OCI-LY7 (cell line): ENCODE results near the gene EXO1. TPM values are rescaled to one million over a fixed set of nuclear protein-coding genes. Genes with fewer than 3 reads are reported as not detected.

Source experiments
- BruUV-seq: library from RNA; stranded (reverse); fragments of 400-500 nt; replicated peaks from 2 replicates; lab custom pipeline; 2021; lab: Mats Ljungman, UMichigan
- CTCF ChIA-PET: fragments of 300-600 bp; sonication (Branson Sonifier 250); formaldehyde crosslinking; loops from one replicate; lab custom pipeline; 2022; ENCODE audit warnings: antibody characterized with exemption; ENCODE audit not compliant: unreplicated experiment; lab: Charles Lee
- POLR2A ChIA-PET: fragments of 300-600 bp; sonication (Branson Sonifier 250); formaldehyde crosslinking; loops from one replicate; lab custom pipeline; 2022; ENCODE audit warnings: antibody characterized with exemption; lab: Charles Lee
- DNase-seq: peaks from one replicate; pipeline ENCODE4 v3.0.0-alpha.2; 2015; ENCODE audit warnings: low spot score
- H2AFZ ChIP-seq: fragments of 200-600 bp; sonication (generic), shearing (Covaris generic); 2 replicates; pipeline ENCODE4 v1.6.1; 2014; ENCODE audit warnings: mild to moderate bottlenecking, antibody characterized with exemption, low read length, moderate library complexity
- H3K27ac ChIP-seq: fragments of 200-600 bp; sonication (generic); 2 replicates; pipeline ENCODE4 v1.5.1; 2014; ENCODE audit warnings: mixed run types, low read depth, mild to moderate bottlenecking, moderate library complexity, low read length, inconsistent platforms; ENCODE audit not compliant: poor library complexity, severe bottlenecking
- H3K36me3 ChIP-seq: fragments of 200-600 bp; sonication (generic); 2 replicates; pipeline ENCODE4 v1.6.1; 2014; ENCODE audit warnings: mild to moderate bottlenecking, antibody characterized with exemption, low read length, moderate library complexity, mixed read lengths; ENCODE audit not compliant: insufficient read depth
- H3K4me1 ChIP-seq: fragments of 200-600 bp; sonication (generic); 2 replicates; pipeline ENCODE4 v1.5.1; 2014; ENCODE audit warnings: mild to moderate bottlenecking, low read length; ENCODE audit not compliant: insufficient read depth, poor library complexity, severe bottlenecking
- H3K4me2 ChIP-seq: fragments of 200-600 bp; sonication (generic); 2 replicates; pipeline ENCODE4 v1.6.1; 2014; ENCODE audit warnings: mild to moderate bottlenecking, low read length
- H3K4me3 ChIP-seq: fragments of 200-600 bp; sonication (generic); 2 replicates; pipeline ENCODE4 v1.5.1; 2014; ENCODE audit warnings: mild to moderate bottlenecking, low read depth, low read length; ENCODE audit not compliant: poor library complexity, severe bottlenecking
- H3K79me2 ChIP-seq: fragments of 200-600 bp; sonication (generic); 2 replicates; pipeline ENCODE4 v1.6.1; 2016; ENCODE audit warnings: low read depth, mild to moderate bottlenecking, low read length, moderate library complexity, mixed read lengths; ENCODE audit not compliant: insufficient read depth
- H3K9me2 ChIP-seq: fragments of 200-600 bp; sonication (generic); 2 replicates; pipeline ENCODE4 v1.6.1; 2016; ENCODE audit warnings: mild to moderate bottlenecking, low read length, mixed read lengths; ENCODE audit not compliant: insufficient read depth
- H3K9me3 ChIP-seq: fragments of 200-600 bp; sonication (generic); 2 replicates; pipeline ENCODE4 v1.6.1; 2014; ENCODE audit warnings: mild to moderate bottlenecking, mixed run types, low read length, mixed read lengths
- H4K20me1 ChIP-seq: fragments of 200-600 bp; sonication (generic); 2 replicates; pipeline ENCODE4 v1.6.1; 2014; ENCODE audit warnings: mild to moderate bottlenecking, antibody characterized with exemption, low read length, moderate library complexity, mixed read lengths; ENCODE audit not compliant: insufficient read depth
- EZH2phosphoT487 ChIP-seq: fragments of 200-600 bp; sonication (generic); IDR thresholded peaks from 2 replicates; pipeline ENCODE4 v1.6.1; 2018; ENCODE audit warnings: low read depth, borderline replicate concordance, mild to moderate bottlenecking, mixed run types, antibody characterized with exemption, low read length, moderate library complexity, mixed read lengths
- intact Hi-C: fragments of 100-400 bp; cut with micrococcal nuclease; formaldehyde crosslinking; loops from one replicate; pipeline ENCODE4 v1.10.0; 2022; ENCODE audit not compliant: unreplicated experiment
- total RNA-seq, 2 experiments: library from RNA; depleted of rRNA in 1 of 2; stranded (reverse); fragments of >200 nt in 1 of 2; shearing (Covaris generic) in 1 of 2; gene quantifications; 2 replicates each; pipeline ENCODE4 v1.2.3, GENCODE V29; 2014 to 2022
- TF ChIP-seq, protein P1 (sequence below): fragments of 200-600 bp; sonication (generic); conservative IDR thresholded peaks from 2 replicates; pipeline ENCODE4 v1.5.1; 2014; ENCODE audit warnings: mild to moderate bottlenecking, antibody characterized with exemption, low read length, moderate library complexity, mixed read lengths

EXO1 gene
- total RNA-seq, 2 experiments from 2014 or later, result 60.3 to 66.3 TPM

- ChIA-PET POLR2A (no interaction called here), CTCF (no interaction called here)
- H3K4me2 ChIP-seq, result no peak overlapping the region
- H3K36me3 ChIP-seq, result peaks cover 98% of the 10 kb centered on the region
- H3K79me2 ChIP-seq, result peaks cover 43% of the 10 kb centered on the region
- peaks cover 6% of the 10 kb centered on the region; the same call in 1 of the 2 replicates for H4K20me1 ChIP-seq
- H3K9me2 ChIP-seq, result no peaks in the 10 kb centered on the region
- no peaks in the 10 kb centered on the region for H3K9me3 ChIP-seq
- no peak for DNase-seq
- BruUV-seq, result no TSS peak
- H2AFZ ChIP-seq, result no peak overlapping the region
- H3K4me1 ChIP-seq, result no peaks in the 10 kb centered on the region
- intact Hi-C loops, result no loop called here
- no peak overlapping the region for H3K4me3 ChIP-seq
- TF ChIP-seq, protein P1, sequence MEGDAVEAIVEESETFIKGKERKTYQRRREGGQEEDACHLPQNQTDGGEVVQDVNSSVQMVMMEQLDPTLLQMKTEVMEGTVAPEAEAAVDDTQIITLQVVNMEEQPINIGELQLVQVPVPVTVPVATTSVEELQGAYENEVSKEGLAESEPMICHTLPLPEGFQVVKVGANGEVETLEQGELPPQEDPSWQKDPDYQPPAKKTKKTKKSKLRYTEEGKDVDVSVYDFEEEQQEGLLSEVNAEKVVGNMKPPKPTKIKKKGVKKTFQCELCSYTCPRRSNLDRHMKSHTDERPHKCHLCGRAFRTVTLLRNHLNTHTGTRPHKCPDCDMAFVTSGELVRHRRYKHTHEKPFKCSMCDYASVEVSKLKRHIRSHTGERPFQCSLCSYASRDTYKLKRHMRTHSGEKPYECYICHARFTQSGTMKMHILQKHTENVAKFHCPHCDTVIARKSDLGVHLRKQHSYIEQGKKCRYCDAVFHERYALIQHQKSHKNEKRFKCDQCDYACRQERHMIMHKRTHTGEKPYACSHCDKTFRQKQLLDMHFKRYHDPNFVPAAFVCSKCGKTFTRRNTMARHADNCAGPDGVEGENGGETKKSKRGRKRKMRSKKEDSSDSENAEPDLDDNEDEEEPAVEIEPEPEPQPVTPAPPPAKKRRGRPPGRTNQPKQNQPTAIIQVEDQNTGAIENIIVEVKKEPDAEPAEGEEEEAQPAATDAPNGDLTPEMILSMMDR, result no peak
- TF ChIP-seq EZH2phosphoT487, result no peak
- H3K27ac ChIP-seq, result no peak overlapping the region
These were observed 35.2 kb downstream of the EXO1 start for GRCh38 chr1:241883159-241883558.

DNA sequence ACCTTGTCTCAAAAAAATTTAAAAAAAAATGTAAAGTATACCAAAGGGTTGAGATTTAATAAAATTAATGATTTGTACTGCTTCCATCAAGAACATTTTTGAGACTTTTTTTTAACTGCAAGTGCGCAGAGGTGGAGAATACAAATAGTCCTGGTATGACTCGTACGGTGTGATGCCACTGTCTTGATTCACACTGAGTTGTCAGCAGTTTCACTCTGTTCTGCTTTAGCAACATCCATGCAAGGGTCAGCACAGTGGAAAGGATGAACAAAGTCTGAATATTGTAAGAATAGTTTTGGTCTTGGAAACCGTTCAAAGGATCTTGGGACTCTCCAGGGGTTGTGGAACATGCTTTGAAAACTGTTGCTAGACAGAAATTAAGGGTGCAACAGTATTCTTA lies 40.2 kb downstream of the EXO1 start:
- no TSS peak for BruUV-seq
- CTCF ChIA-PET, result no interaction called here
- peaks cover 95% of the 10 kb centered on the region for H3K36me3 ChIP-seq

DNA sequence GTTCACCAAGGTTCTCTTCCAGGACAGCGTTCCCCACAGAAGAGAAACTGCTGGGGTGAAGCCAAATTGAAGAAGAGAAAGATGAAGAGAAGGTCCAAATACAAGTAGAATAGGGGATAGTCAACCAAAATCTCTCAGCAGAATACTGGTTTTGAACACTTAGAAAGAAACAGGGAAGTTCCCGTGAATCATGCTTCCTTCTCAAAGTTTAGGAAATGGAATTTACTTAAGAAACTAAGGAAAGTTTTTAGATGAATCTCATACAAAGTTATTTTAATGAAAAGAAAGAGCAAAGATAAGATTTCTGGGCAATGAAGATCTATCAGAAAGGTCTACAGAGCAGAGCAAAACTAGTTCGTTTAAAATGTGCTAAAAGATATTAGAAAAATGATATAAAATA lies 43.3 kb downstream of the EXO1 start:
- Histone ChIP-seq H3K4me1 (no peaks in the 10 kb centered on the region), H3K4me3 (no peak overlapping the region), H3K36me3 (peaks cover 81% of the 10 kb centered on the region), H4K20me1 (peaks cover 2% of the 10 kb centered on the region; the same call in 1 of the 2 replicates), H3K79me2 (peaks cover 6% of the 10 kb centered on the region; the same call in 1 of the 2 replicates), H3K9me3 (no peaks in the 10 kb centered on the region), H2AFZ (no peak overlapping the region), H3K9me2 (no peaks in the 10 kb centered on the region), H3K4me2 (no peak overlapping the region), H3K27ac (no peak overlapping the region)
- ChIA-PET POLR2A (interaction anchor here (0.6 kb wide), 1 partner anchor 957 kb away, joined by 3 read pairs; no protein-coding TSS in a partner anchor), CTCF (no interaction called here)
- BruUV-seq, result no TSS peak
- DNase-seq, result no peak
- no peak for TF ChIP-seq EZH2phosphoT487
- TF ChIP-seq, protein P1, result no peak
- intact Hi-C loops, result no loop called here

More for the DNA sequence above, 40.2 kb downstream of the EXO1 start:
- Histone ChIP-seq H4K20me1 (peaks cover 2% of the 10 kb centered on the region; the same call in 1 of the 2 replicates), H3K4me3 (no peak overlapping the region), H3K4me2 (no peak overlapping the region), H3K9me2 (no peaks in the 10 kb centered on the region), H2AFZ (no peak overlapping the region), H3K27ac (no peak overlapping the region), H3K79me2 (peaks cover 12% of the 10 kb centered on the region; the same call in 1 of the 2 replicates), H3K9me3 (no peaks in the 10 kb centered on the region), H3K4me1 (no peaks in the 10 kb centered on the region)
- no peak for TF ChIP-seq EZH2phosphoT487
- TF ChIP-seq, protein P1, result no peak
- intact Hi-C loops, result no loop called here
- no peak for DNase-seq
- POLR2A ChIA-PET, result no interaction called here
